Liver (tissue), 9 donors: Measurements from ENCODE around the gene ZFYVE9. TPM values are rescaled to one million over a fixed set of nuclear protein-coding genes. Genes with fewer than 3 reads are reported as not detected.

Source experiments
- DNase-seq: peaks from one replicate; pipeline ENCODE4 v3.0.0-alpha.2; 2017; ENCODE audit warnings: low spot score
- H3K27ac ChIP-seq, 2 donors: one replicate each; pipeline ENCODE4 v1.7.0; 2013; ENCODE audit warnings: inconsistent platforms in 2 of 2, low read length in 2 of 2, control low read depth in 1 of 2, low read depth in 1 of 2, mild to moderate bottlenecking in 1 of 2
- H3K27me3 ChIP-seq, 4 donors: one replicate each; pipeline versions ENCODE4 v1.6.1 to v1.7.0; 2013; ENCODE audit warnings: low read length in 3 of 4, inconsistent platforms in 1 of 4, mild to moderate bottlenecking in 1 of 4, moderate library complexity in 1 of 4; ENCODE audit not compliant: control insufficient read depth in 4 of 4, insufficient read depth in 4 of 4
- H3K36me3 ChIP-seq, 4 donors: one replicate each; pipeline versions ENCODE4 v1.6.1 to v1.7.0; 2013; ENCODE audit warnings: low read length in 3 of 4, mild to moderate bottlenecking in 3 of 4, low read depth in 1 of 4, moderate library complexity in 1 of 4; ENCODE audit not compliant: control insufficient read depth in 4 of 4, insufficient read depth in 3 of 4
- H3K4me1 ChIP-seq, 4 donors: one replicate each; pipeline versions ENCODE4 v1.6.1 to v1.7.0; 2013; ENCODE audit warnings: low read length in 3 of 4, mild to moderate bottlenecking in 3 of 4, moderate library complexity in 1 of 4; ENCODE audit not compliant: control insufficient read depth in 4 of 4, insufficient read depth in 4 of 4
- H3K4me3 ChIP-seq, 3 donors: one replicate each; pipeline versions ENCODE4 v1.6.1 to v1.7.0; 2013; ENCODE audit warnings: low read length in 3 of 3, control low read depth in 1 of 3, low read depth in 1 of 3, mild to moderate bottlenecking in 1 of 3
- H3K9ac ChIP-seq, 2 donors: one replicate each; pipeline ENCODE4 v1.7.0; 2013; ENCODE audit warnings: low read length in 2 of 2, mild to moderate bottlenecking in 2 of 2, moderate library complexity in 2 of 2, control low read depth in 1 of 2, low read depth in 1 of 2
- H3K9me3 ChIP-seq, 4 donors: one replicate each; pipeline versions ENCODE4 v1.6.1 to v1.7.0; 2013; ENCODE audit warnings: low read length in 3 of 4; ENCODE audit not compliant: control insufficient read depth in 4 of 4
- CTCF ChIP-seq: fragments of 150-350 bp; IDR thresholded peaks from 2 replicates; pipeline ENCODE4 v1.5.1; 2017; ENCODE audit warnings: improper control_type of control experiment, low read depth, low read length; ENCODE audit not compliant: missing input control
- EGR1 ChIP-seq, 2 donors: IDR thresholded peaks; 2 replicates each; pipeline ENCODE4 v1.6.1; 2016 to 2018; ENCODE audit warnings: antibody characterized with exemption in 2 of 2, low read depth in 2 of 2
- FOXA1 ChIP-seq: IDR thresholded peaks from 2 replicates; pipeline ENCODE4 v1.6.1; 2016; ENCODE audit warnings: antibody characterized with exemption
- FOXA2 ChIP-seq: IDR thresholded peaks from 2 replicates; pipeline ENCODE4 v1.6.1; 2016; ENCODE audit warnings: antibody characterized with exemption
- GABPA ChIP-seq, 2 donors: IDR thresholded peaks in 1 of 2; conservative IDR thresholded peaks in 1 of 2; 2 replicates each; pipeline ENCODE4 v1.6.1; 2016; ENCODE audit warnings: antibody characterized with exemption in 2 of 2, mild to moderate bottlenecking in 1 of 2, moderate library complexity in 1 of 2
- HNF4A ChIP-seq, 2 donors: conservative IDR thresholded peaks; 2 replicates each; pipeline ENCODE4 v1.6.1; 2016; ENCODE audit warnings: antibody characterized with exemption in 2 of 2, mild to moderate bottlenecking in 2 of 2
- HNF4G ChIP-seq: IDR thresholded peaks from 2 replicates; pipeline ENCODE4 v1.6.1; 2016; ENCODE audit warnings: antibody characterized with exemption
- JUND ChIP-seq, 2 donors: IDR thresholded peaks; 2 replicates each; pipeline ENCODE4 v1.6.1; 2016; ENCODE audit warnings: antibody characterized with exemption in 2 of 2
- MAX ChIP-seq: IDR thresholded peaks from 2 replicates; pipeline ENCODE4 v1.6.1; 2016; ENCODE audit warnings: antibody characterized with exemption
- NR2F2 ChIP-seq: IDR thresholded peaks from 2 replicates; pipeline ENCODE4 v1.6.1; 2016; ENCODE audit warnings: antibody characterized with exemption
- RAD21 ChIP-seq, 2 donors: IDR thresholded peaks; 2 replicates each; pipeline ENCODE4 v1.6.1; 2016; ENCODE audit warnings: antibody characterized with exemption in 2 of 2, mild to moderate bottlenecking in 2 of 2
- RXRA ChIP-seq, 2 donors: IDR thresholded peaks; 2 replicates each; pipeline ENCODE4 v1.6.1; 2017 to 2018; ENCODE audit warnings: antibody characterized with exemption in 2 of 2, mild to moderate bottlenecking in 1 of 2
- SP1 ChIP-seq: IDR thresholded peaks from 2 replicates; pipeline ENCODE4 v1.6.1; 2018; ENCODE audit warnings: antibody characterized with exemption, mild to moderate bottlenecking
- TAF1 ChIP-seq: conservative IDR thresholded peaks from 2 replicates; pipeline ENCODE4 v1.6.1; 2016; ENCODE audit warnings: antibody characterized with exemption, mild to moderate bottlenecking
- YY1 ChIP-seq: IDR thresholded peaks from 2 replicates; pipeline ENCODE4 v1.6.1; 2016; ENCODE audit warnings: antibody characterized with exemption, mild to moderate bottlenecking
- WGBS: extraction: QIAGEN DNeasy Blood & Tissue Kit; methylation state at CpG from one replicate; pipeline ENCODE4 v1.1.7; 2013; 5-methylcytosine and 5-hydroxymethylcytosine counted together
- polyA plus RNA-seq, 2 donors: library from polyadenylated mRNA; stranded (reverse) in 1 of 2; unstranded in 1 of 2; fragments of 200-250 nt in 1 of 2; fragments of >200 nt in 1 of 2; fragmentation: Nextera tagmentation in 1 of 2; extraction: Ambion mirVana in 1 of 2; gene quantifications; one replicate each; pipeline versions ENCODE4 v1.2.1 to v1.2.3, GENCODE V29; 2013 to 2015
- total RNA-seq, 2 donors: library from RNA; depleted of rRNA; stranded (reverse); fragments of >200 nt; gene quantifications; one replicate each; pipeline ENCODE4 v1.2.3, GENCODE V29; 2014
- TF ChIP-seq, protein P1 (sequence below): IDR thresholded peaks from 2 replicates; pipeline ENCODE4 v1.6.1; 2016; ENCODE audit warnings: antibody characterized with exemption
- TF ChIP-seq, protein P2 (sequence below): IDR thresholded peaks from 2 replicates; pipeline ENCODE4 v1.6.1; 2016; ENCODE audit warnings: antibody characterized with exemption
- TF ChIP-seq, protein P3 (sequence below): IDR thresholded peaks from 2 replicates; pipeline ENCODE4 v1.6.1; 2016; ENCODE audit warnings: antibody characterized with exemption, mild to moderate bottlenecking
- donor health status: healthy.
- donor health status: healthy.
- donor health status: healthy.
- donor health status: healthy.
- donor health status: healthy.

The ZFYVE9 gene
- total and polyA plus RNA-seq, 4 donors, result 3.8 to 20.9 (median 7.7) TPM

GRCh38 chr1:52385376-52385775, 243.5 kb downstream of the ZFYVE9 start:
- no peak overlapping the region for H3K9ac ChIP-seq
- no peaks in the 10 kb centered on the region for H3K36me3 ChIP-seq
- no peak overlapping the region for H3K27ac ChIP-seq
- H3K4me3 ChIP-seq, result no peak overlapping the region
- no peaks in the 10 kb centered on the region for H3K27me3 ChIP-seq
- DNase-seq, result no peak
- H3K9me3 ChIP-seq, result no peaks in the 10 kb centered on the region
- H3K4me1 ChIP-seq, result no peaks in the 10 kb centered on the region
- WGBS, result 96% methylated on average over 3 of the region's 3 CpGs
- no peak for TF ChIP-seq HNF4G
- TF ChIP-seq YY1, result no peak
- TF ChIP-seq HNF4A (conservative IDR thresholded peaks at IDR 0.05), result no peak
- TF ChIP-seq MAX, result no peak
- TF ChIP-seq FOXA1, result no peak
- TF ChIP-seq CTCF, result no peak
- no peak for TF ChIP-seq GABPA (IDR thresholded peaks at IDR 0.05 in 1 of 2, conservative IDR thresholded peaks at IDR 0.05 in 1 of 2)
- TF ChIP-seq, protein P1, sequence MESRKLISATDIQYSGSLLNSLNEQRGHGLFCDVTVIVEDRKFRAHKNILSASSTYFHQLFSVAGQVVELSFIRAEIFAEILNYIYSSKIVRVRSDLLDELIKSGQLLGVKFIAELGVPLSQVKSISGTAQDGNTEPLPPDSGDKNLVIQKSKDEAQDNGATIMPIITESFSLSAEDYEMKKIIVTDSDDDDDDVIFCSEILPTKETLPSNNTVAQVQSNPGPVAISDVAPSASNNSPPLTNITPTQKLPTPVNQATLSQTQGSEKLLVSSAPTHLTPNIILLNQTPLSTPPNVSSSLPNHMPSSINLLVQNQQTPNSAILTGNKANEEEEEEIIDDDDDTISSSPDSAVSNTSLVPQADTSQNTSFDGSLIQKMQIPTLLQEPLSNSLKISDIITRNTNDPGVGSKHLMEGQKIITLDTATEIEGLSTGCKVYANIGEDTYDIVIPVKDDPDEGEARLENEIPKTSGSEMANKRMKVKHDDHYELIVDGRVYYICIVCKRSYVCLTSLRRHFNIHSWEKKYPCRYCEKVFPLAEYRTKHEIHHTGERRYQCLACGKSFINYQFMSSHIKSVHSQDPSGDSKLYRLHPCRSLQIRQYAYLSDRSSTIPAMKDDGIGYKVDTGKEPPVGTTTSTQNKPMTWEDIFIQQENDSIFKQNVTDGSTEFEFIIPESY, result no peak
- no peak for TF ChIP-seq JUND (IDR thresholded peaks at IDR 0.05)
- no peak for TF ChIP-seq SP1
- no peak for TF ChIP-seq NR2F2
- no peak for TF ChIP-seq EGR1 (IDR thresholded peaks at IDR 0.05; ENCODE audit: low read depth in 2 of 2)
- TF ChIP-seq FOXA2, result no peak

DNA sequence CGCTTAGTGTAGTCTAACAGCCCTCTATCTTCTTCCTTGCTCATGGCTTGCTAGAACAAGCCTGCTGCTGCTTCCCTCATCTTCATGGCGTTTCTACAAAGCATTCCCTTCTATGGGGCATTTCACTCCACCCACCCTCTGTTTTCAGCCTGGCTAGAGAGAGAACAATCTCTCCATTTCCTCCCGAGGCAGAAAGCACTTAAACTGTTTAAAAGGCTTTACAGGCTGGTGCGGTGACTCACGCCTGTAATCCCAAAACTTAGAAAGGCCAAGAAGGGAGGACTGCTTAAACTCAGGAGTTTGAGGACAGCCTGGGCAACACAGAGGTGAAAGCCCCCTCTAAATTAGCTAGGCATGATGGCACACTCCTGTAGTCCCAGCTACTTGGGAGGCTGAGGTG, 244.6 kb downstream of the ZFYVE9 start:
- H3K9ac ChIP-seq, result no peak overlapping the region

More for the DNA sequence above, 244.6 kb downstream of the ZFYVE9 start:
- Histone ChIP-seq H3K4me3 (no peak overlapping the region), H3K27ac (no peak overlapping the region), H3K9me3 (no peaks in the 10 kb centered on the region), H3K4me1 (no peaks in the 10 kb centered on the region), H3K36me3 (no peaks in the 10 kb centered on the region), H3K27me3 (no peaks in the 10 kb centered on the region)
- WGBS, result 93% methylated on average over 5 of the region's 5 CpGs
- no peak for DNase-seq
- TF ChIP-seq FOXA2 (no peak), JUND (IDR thresholded peaks at IDR 0.05) (no peak), HNF4G (no peak), GABPA (IDR thresholded peaks at IDR 0.05 in 1 of 2, conservative IDR thresholded peaks at IDR 0.05 in 1 of 2) (no peak), RXRA (IDR thresholded peaks at IDR 0.05) (no peak), CTCF (no peak), MAX (no peak), EGR1 (IDR thresholded peaks at IDR 0.05; ENCODE audit: low read depth in 2 of 2) (no peak), FOXA1 (no peak), TAF1 (no peak), NR2F2 (no peak), SP1 (no peak), RAD21 (IDR thresholded peaks at IDR 0.05) (no peak), YY1 (no peak), HNF4A (conservative IDR thresholded peaks at IDR 0.05) (no peak)
- TF ChIP-seq, protein P1, result no peak
- TF ChIP-seq, protein P2, sequence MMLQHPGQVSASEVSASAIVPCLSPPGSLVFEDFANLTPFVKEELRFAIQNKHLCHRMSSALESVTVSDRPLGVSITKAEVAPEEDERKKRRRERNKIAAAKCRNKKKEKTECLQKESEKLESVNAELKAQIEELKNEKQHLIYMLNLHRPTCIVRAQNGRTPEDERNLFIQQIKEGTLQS, result no peak
- TF ChIP-seq, protein P3, sequence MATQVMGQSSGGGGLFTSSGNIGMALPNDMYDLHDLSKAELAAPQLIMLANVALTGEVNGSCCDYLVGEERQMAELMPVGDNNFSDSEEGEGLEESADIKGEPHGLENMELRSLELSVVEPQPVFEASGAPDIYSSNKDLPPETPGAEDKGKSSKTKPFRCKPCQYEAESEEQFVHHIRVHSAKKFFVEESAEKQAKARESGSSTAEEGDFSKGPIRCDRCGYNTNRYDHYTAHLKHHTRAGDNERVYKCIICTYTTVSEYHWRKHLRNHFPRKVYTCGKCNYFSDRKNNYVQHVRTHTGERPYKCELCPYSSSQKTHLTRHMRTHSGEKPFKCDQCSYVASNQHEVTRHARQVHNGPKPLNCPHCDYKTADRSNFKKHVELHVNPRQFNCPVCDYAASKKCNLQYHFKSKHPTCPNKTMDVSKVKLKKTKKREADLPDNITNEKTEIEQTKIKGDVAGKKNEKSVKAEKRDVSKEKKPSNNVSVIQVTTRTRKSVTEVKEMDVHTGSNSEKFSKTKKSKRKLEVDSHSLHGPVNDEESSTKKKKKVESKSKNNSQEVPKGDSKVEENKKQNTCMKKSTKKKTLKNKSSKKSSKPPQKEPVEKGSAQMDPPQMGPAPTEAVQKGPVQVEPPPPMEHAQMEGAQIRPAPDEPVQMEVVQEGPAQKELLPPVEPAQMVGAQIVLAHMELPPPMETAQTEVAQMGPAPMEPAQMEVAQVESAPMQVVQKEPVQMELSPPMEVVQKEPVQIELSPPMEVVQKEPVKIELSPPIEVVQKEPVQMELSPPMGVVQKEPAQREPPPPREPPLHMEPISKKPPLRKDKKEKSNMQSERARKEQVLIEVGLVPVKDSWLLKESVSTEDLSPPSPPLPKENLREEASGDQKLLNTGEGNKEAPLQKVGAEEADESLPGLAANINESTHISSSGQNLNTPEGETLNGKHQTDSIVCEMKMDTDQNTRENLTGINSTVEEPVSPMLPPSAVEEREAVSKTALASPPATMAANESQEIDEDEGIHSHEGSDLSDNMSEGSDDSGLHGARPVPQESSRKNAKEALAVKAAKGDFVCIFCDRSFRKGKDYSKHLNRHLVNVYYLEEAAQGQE, result no peak
